Esophagus squamous epithelium (tissue), 5 donors: ENCODE results near the gene MCM3AP. TPM values are rescaled to one million over a fixed set of nuclear protein-coding genes. Genes with fewer than 3 reads are reported as not detected.

Source experiments
- DNase-seq: peaks from one replicate; lab custom pipeline; 2025; lab: John Stamatoyannopoulos, UW
- H3K27ac ChIP-seq, 4 donors: fragments of 200-600 bp; sonication (generic); one replicate each; pipeline ENCODE4 v1.5.1; 2016 to 2019; ENCODE audit warnings: mild to moderate bottlenecking in 1 of 4
- H3K27me3 ChIP-seq, 4 donors: fragments of 200-600 bp; sonication (generic); 1 replicate in 3 of 4; 2 replicates in 1 of 4; pipeline versions ENCODE4 v1.5.1 to v1.6.0; 2017 to 2021; ENCODE audit warnings: antibody characterized with exemption in 1 of 4
- H3K36me3 ChIP-seq, 3 donors: fragments of 200-600 bp; sonication (generic); one replicate each; pipeline ENCODE4 v1.5.1; 2016 to 2019
- H3K4me1 ChIP-seq, 3 donors: fragments of 200-600 bp; sonication (generic); one replicate each; pipeline ENCODE4 v1.5.1; 2017 to 2019
- H3K4me3 ChIP-seq, 4 donors: fragments of 200-600 bp; sonication (generic); 1 replicate in 3 of 4; 2 replicates in 1 of 4; pipeline ENCODE4 v1.5.1; 2016 to 2019; ENCODE audit warnings: mild to moderate bottlenecking in 2 of 4, moderate library complexity in 1 of 4
- H3K9me3 ChIP-seq, 3 donors: fragments of 200-600 bp; sonication (generic); one replicate each; pipeline ENCODE4 v1.5.1; 2016 to 2019
- POLR2A ChIP-seq, 4 donors: fragments of 450-650 bp; IDR thresholded peaks; one replicate each; pipeline ENCODE4 v1.6.1; 2017; ENCODE audit warnings: antibody characterized with exemption in 4 of 4, mild to moderate bottlenecking in 4 of 4, moderate library complexity in 3 of 4
- WGBS, 2 donors: methylation state at CpG; one replicate each; pipeline ENCODE4 v1.1.5; 2018; 5-methylcytosine and 5-hydroxymethylcytosine counted together
- intact Hi-C: fragments of 100-400 bp; cut with DNase I; formaldehyde crosslinking; loops from one replicate; pipeline ENCODE4 v1.15.0; 2022
- total RNA-seq, 4 donors: library from RNA; depleted of rRNA; stranded (reverse); fragments of >200 nt; gene quantifications; one replicate each; pipeline ENCODE4 v1.1.0, GENCODE V29; 2016
- TF ChIP-seq, protein P1 (sequence below), 6 experiments: fragments of 450-650 bp in 4 of 6; fragments of 200-600 bp in 2 of 6; sonication (generic) in 2 of 6; IDR thresholded peaks; one replicate each; pipeline ENCODE4 v1.5.1; 2016 to 2019; ENCODE audit warnings: antibody characterized with exemption in 6 of 6, mild to moderate bottlenecking in 4 of 6, moderate library complexity in 4 of 6
- donor health status: DM: yes; HTN: yes; CAD: no.

Gene MCM3AP
- total RNA-seq, 4 donors from 2014 or later = 31.3 to 72.7 (median 63.2) TPM

DNA sequence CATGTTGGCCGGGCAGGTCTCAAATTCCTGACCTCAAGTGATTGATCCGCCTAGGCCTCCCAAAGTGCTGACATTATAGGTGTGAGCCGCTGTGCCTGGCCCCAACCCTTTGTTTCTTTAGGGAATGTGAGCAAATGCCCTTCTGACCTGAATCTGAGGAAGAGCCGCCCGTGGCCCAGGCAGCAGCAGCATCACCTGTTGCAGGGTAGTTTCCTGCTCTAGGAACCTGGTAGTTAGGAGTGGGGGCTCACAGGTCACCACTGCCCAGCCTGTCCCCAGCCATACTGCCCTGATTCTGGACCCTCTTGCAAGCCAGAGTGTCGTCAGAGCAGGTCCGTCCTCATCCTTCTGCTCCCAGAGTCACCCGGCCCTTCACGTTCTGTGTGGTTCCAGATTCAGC, 13.8 kb upstream of the MCM3AP start:
- no peaks in the 10 kb centered on the region for H3K9me3 ChIP-seq
- peaks cover 0 to 16% (median 0%) of the 10 kb centered on the region in 4 donors for H3K27me3 ChIP-seq
- intact Hi-C loops = no loop called here
- no peak for TF ChIP-seq POLR2A (IDR thresholded peaks at IDR 0.05)
- no peak for DNase-seq
- no peak overlapping the region for H3K27ac ChIP-seq
- peaks cover 10 to 33% (median 12%) of the 10 kb centered on the region in 3 donors for H3K4me1 ChIP-seq
- H3K4me3 ChIP-seq = no peak overlapping the region
- peaks cover 0 to 21% (median 0%) of the 10 kb centered on the region in 3 donors for H3K36me3 ChIP-seq
- WGBS, 2 donors = 71 to 79% methylated on average over 6 to 7 of the region's 9 CpGs

DNA sequence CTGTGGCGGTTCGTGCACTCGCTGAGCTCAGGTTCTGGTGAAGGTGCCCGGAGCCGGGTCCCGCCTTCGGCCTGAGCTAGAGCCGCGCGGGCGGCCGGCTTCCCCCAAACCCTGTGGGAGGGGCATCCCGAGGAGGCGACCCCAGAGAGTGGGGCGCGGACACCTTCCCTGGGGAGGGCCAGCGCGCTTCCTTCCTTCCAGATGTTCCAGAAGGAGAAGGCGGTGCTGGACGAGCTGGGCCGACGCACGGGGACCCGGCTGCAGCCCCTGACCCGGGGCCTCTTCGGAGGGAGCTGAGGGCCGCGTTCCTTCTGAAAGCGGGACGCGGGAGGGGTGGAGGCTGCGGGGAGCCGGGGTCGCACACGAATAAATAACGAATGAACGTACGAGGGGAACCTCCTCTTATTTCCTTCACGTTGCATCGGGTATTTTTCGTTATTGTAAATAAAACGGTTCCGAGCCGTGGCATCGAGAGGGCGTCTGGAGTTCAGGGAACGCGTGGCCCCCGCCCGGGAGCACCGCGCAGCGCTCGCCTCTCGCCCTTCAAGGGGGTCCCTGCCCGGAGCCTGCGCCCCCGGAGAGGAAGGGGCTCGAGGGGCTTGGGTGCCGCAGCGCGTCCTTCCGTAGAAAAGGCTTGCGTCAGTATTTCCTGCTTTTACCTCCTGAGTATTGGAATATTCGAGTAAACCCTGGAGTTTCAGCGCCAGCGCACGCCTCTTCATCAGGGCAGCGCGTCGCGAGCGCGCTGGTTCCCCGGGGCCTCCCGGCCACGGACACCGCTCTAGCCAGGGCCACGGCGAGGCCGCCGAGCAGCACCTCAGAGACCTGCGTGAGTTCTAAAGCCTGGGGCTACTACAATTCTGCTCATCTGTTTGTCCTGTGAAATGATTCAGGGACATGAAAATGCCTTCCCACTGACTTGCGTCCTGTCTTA, 12.2 kb upstream of the MCM3AP start:
- 2 to 4% methylated on average over 12 to 30 of the region's 84 CpGs for WGBS, 2 donors
- Histone ChIP-seq H3K4me3 (peak overlapping the region; percentile 38 to 67 (median 52)), H3K9me3 (no peaks in the 10 kb centered on the region), H3K36me3 (peaks cover 0 to 20% (median 0%) of the 10 kb centered on the region in 3 donors), H3K4me1 (peaks cover 10 to 33% (median 12%) of the 10 kb centered on the region in 3 donors), H3K27me3 (peaks cover 0 to 16% (median 0%) of the 10 kb centered on the region in 4 donors), H3K27ac (peak overlapping the region; percentile 48 to 68 (median 60))
- intact Hi-C loops = no loop called here
- no peak for DNase-seq
- TF ChIP-seq, protein P1, sequence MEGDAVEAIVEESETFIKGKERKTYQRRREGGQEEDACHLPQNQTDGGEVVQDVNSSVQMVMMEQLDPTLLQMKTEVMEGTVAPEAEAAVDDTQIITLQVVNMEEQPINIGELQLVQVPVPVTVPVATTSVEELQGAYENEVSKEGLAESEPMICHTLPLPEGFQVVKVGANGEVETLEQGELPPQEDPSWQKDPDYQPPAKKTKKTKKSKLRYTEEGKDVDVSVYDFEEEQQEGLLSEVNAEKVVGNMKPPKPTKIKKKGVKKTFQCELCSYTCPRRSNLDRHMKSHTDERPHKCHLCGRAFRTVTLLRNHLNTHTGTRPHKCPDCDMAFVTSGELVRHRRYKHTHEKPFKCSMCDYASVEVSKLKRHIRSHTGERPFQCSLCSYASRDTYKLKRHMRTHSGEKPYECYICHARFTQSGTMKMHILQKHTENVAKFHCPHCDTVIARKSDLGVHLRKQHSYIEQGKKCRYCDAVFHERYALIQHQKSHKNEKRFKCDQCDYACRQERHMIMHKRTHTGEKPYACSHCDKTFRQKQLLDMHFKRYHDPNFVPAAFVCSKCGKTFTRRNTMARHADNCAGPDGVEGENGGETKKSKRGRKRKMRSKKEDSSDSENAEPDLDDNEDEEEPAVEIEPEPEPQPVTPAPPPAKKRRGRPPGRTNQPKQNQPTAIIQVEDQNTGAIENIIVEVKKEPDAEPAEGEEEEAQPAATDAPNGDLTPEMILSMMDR (IDR thresholded peaks at IDR 0.05) = no peak
- TF ChIP-seq POLR2A (IDR thresholded peaks at IDR 0.05) = no peak

DNA sequence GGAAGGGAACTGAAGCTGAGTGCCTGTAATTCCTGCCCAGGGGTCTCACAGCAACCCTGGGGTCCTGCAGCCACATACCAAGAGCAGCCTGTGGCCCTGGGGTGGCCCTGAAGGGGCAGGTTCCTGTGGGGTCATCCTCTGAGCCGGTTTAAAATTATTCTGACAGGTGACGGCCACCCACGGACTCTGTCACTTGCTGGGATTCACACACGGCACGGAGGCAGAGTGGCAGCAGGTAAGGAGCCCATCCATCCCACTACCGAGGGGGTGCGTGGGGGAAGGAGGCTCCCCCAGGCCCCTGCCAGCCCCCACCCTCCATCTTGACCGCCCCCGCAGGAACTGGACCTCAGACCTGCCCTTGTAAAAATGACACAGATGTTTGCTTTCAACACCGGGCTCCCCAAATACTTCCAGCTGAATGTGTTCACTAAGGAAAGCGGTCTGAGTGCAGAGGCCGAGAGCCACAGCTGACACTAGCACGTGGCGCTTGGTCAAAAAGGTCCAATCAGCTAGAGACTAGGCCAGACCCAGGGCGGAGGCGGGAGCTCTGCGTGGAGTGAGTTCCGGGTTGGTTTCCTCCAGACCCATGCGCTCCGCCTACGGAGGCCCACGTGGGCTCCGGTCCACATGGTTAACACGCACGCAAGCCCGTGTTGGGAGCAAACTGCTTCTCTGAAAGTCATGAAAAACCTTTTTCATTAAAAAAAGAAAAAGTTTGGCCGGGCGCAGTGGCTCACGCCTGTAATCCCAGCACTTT, 10.8 kb upstream of the MCM3AP start:
- peaks cover 10 to 33% (median 12%) of the 10 kb centered on the region in 3 donors for H3K4me1 ChIP-seq
- WGBS, 2 donors = 42 to 67% methylated on average over 3 to 16 of the region's 29 CpGs
- intact Hi-C loops = no loop called here
- peak overlapping the region in 1 of 4 donors; percentile 53 for H3K4me3 ChIP-seq
- H3K9me3 ChIP-seq = no peaks in the 10 kb centered on the region
- H3K27ac ChIP-seq = peak overlapping the region; percentile 5 to 72 (median 48)
- peaks cover 0 to 16% (median 0%) of the 10 kb centered on the region in 4 donors for H3K27me3 ChIP-seq
- TF ChIP-seq POLR2A (IDR thresholded peaks at IDR 0.05) = no peak
- peaks cover 0 to 19% (median 0%) of the 10 kb centered on the region in 3 donors for H3K36me3 ChIP-seq
- DNase-seq = no peak

DNA sequence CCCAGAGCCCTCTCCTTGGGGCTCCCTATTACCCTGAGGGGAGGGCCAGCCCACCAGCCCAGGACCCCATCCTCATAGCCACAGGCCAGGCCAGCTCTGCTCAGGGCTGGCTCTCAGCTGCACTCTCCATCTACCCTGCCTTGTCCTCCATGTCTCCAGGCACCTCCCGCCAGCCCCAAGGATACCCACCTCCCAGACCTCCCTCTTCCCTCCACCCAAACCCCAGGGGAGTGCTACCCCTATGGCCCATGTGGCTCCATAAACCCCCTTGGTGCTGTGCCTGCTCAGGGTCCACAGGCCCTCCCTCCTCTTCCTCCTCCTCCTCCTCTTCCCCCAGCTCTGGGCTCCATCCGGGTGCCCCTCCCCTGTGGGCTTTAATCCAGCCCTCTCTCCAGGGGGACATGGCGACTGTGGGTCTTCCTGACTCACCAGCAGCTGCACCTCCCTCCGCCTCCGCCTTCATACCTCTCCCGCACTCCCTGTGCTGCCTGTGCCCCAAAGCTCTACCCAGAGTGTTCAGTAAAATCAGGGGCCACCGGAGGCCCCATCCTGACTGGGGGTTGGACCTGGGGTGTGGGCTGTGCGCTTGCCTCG, 9.9 kb upstream of the MCM3AP start:
- no peak for DNase-seq
- no peak for TF ChIP-seq POLR2A (IDR thresholded peaks at IDR 0.05)
- TF ChIP-seq, protein P1 (IDR thresholded peaks at IDR 0.05) = no peak
- WGBS, 2 donors = 51 to 64% methylated on average over 5 to 8 of the region's 9 CpGs
- Histone ChIP-seq H3K27me3 (peaks cover 0 to 16% (median 0%) of the 10 kb centered on the region in 4 donors), H3K4me3 (no peak overlapping the region), H3K9me3 (no peaks in the 10 kb centered on the region), H3K27ac (peak overlapping the region in 2 of 4 donors; percentile 68 to 72), H3K4me1 (peaks cover 10 to 33% (median 12%) of the 10 kb centered on the region in 3 donors), H3K36me3 (peaks cover 0 to 13% (median 0%) of the 10 kb centered on the region in 3 donors)
- intact Hi-C loops = no loop called here

DNA sequence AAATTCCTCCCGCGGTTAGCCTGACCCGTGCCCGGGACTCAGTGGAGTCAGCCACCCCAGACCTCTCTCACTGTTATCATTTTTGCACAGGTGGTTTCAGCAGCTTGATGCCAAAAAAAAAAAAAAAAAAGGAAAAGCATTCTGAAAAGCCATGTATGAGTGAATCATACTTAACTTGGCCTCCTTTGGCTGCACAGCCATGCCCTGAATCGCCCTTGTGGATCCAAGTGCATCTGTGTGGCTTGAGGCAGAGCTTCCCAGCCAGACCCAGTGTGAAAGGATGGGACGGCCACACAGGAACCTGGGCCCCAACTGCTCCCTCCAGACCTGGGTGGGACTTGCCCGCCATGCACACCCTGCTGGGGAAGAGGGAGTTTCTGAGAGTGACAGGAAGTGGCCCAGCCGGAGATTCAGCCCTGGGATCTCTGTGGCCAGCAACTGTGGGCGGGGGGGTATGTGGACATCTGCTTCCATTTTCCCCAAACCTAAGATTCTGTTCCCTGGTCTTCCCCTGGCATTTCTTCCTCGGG, 9.3 kb upstream of the MCM3AP start:
- Histone ChIP-seq H3K27ac (peak overlapping the region in 1 of 4 donors; percentile 72), H3K4me3 (no peak overlapping the region), H3K4me1 (peaks cover 10 to 33% (median 12%) of the 10 kb centered on the region in 3 donors), H3K9me3 (no peaks in the 10 kb centered on the region), H3K27me3 (peaks cover 0 to 16% (median 0%) of the 10 kb centered on the region in 4 donors), H3K36me3 (peaks cover 0 to 11% (median 0%) of the 10 kb centered on the region in 3 donors)
- TF ChIP-seq POLR2A (IDR thresholded peaks at IDR 0.05) = no peak
- TF ChIP-seq, protein P1 (IDR thresholded peaks at IDR 0.05) = no peak
- 45 to 60% methylated on average over 2 to 5 of the region's 10 CpGs for WGBS, 2 donors
- intact Hi-C loops = no loop called here
- no peak for DNase-seq
